NCI-H524 (cell line): ENCODE measurements around the gene CORIN.

Source experiments
- DNase-seq, 2 experiments: peaks; one replicate each; lab custom pipeline; 2025; lab: John Stamatoyannopoulos, UW

CORIN gene

GRCh38 chr4:47642985-47643760, 194.7 kb downstream of the CORIN start:
- peak; percentile 23 to 77 for DNase-seq

GRCh38 chr4:47642191-47642830, 195.6 kb downstream of the CORIN start:
- peak in 1 of 2 experiments; percentile 11 for DNase-seq

GRCh38 chr4:47641755-47642154, 196.1 kb downstream of the CORIN start:
- peak in 1 of 2 experiments; percentile 39 for DNase-seq

GRCh38 chr4:47640911-47641310, 197.0 kb downstream of the CORIN start:
- DNase-seq: no peak

GRCh38 chr4:47639531-47639930, 198.3 kb downstream of the CORIN start:
- DNase-seq: no peak

GRCh38 chr4:47631161-47631560, 206.7 kb downstream of the CORIN start:
- DNase-seq: no peak

- no peak for DNase-seq
Observed at GRCh38 chr4:47624031-47624441, 213.8 kb downstream of the CORIN start.

GRCh38 chr4:47621181-47621580, 216.7 kb downstream of the CORIN start:
- DNase-seq: no peak

- no peak for DNase-seq
Observed at GRCh38 chr4:47619691-47620090, 218.2 kb downstream of the CORIN start.

GRCh38 chr4:47617607-47618006, 220.3 kb downstream of the CORIN start:
- no peak for DNase-seq

- DNase-seq: no peak
Observed at GRCh38 chr4:47615385-47615784, 222.5 kb downstream of the CORIN start.

- DNase-seq: no peak
Observed at GRCh38 chr4:47612116-47613023, 225.5 kb downstream of the CORIN start.

GRCh38 chr4:47606482-47606881, 231.4 kb downstream of the CORIN start:
- no peak for DNase-seq

- DNase-seq: no peak
Observed at GRCh38 chr4:47598896-47599295, 239.0 kb downstream of the CORIN start.

- no peak for DNase-seq
Observed at GRCh38 chr4:47598320-47598719, 239.5 kb downstream of the CORIN start.

GRCh38 chr4:47597696-47598095, 240.2 kb downstream of the CORIN start:
- no peak for DNase-seq

GRCh38 chr4:47590325-47590724, 247.5 kb downstream of the CORIN start:
- no peak for DNase-seq

- DNase-seq: no peak
Observed at GRCh38 chr4:47579235-47579634, 258.6 kb downstream of the CORIN start.

GRCh38 chr4:47577779-47578553, 259.9 kb downstream of the CORIN start:
- DNase-seq: no peak

GRCh38 chr4:47572981-47573380, 264.9 kb downstream of the CORIN start:
- DNase-seq: no peak

GRCh38 chr4:47570816-47571215, 267.1 kb downstream of the CORIN start:
- DNase-seq: no peak

GRCh38 chr4:47567511-47567910, 270.4 kb downstream of the CORIN start:
- no peak for DNase-seq
